GOT3 (cell line): Measurements from ENCODE around the gene ADAMTSL1.

Experiments
- DNase-seq: peaks from one replicate; lab custom pipeline; 2025; ENCODE audit warnings: mixed read lengths; lab: John Stamatoyannopoulos, UW

ADAMTSL1 gene

GRCh38 chr9:18942801-18943200 lies 468.8 kb downstream of the ADAMTSL1 start:
- DNase-seq: no peak

GRCh38 chr9:18947892-18948339 lies 474.0 kb downstream of the ADAMTSL1 start:
- no peak for DNase-seq

GRCh38 chr9:18951936-18952335 lies 478.0 kb downstream of the ADAMTSL1 start:
- no peak for DNase-seq

GRCh38 chr9:18955626-18956025 lies 481.7 kb downstream of the ADAMTSL1 start:
- DNase-seq: no peak
